Pancreas (tissue), 10 donors: ENCODE measurements around the gene ZNF513. TPM values are rescaled to one million over a fixed set of nuclear protein-coding genes. Genes with fewer than 3 reads are reported as not detected.

Source experiments
- ATAC-seq, 4 donors: fragments of 200-7000 bp; cut with Tn5 transposase; one replicate each; pipeline versions ENCODE4 v1.8.0 to v1.9.1; 2020; ENCODE audit warnings: mild to moderate bottlenecking in 4 of 4, moderate library complexity in 4 of 4
- DNase-seq, 6 donors: peaks; one replicate each; pipeline ENCODE4 v3.0.0-alpha.2; 2020
- FAIRE-seq: peaks from 2 replicates; lab custom pipeline; 2012; peaks lifted over from hg19 to GRCh38; lab: Jason Lieb, UNC
- H3K27ac ChIP-seq, 4 donors: fragments of 200-600 bp; sonication (generic); 1 replicate in 3 of 4; 2 replicates in 1 of 4; pipeline versions ENCODE4 v1.5.0 to v1.8.0; 2020
- H3K27me3 ChIP-seq, 4 donors: fragments of 200-600 bp; one replicate each; pipeline ENCODE4 v1.8.0; 2021
- H3K36me3 ChIP-seq, 3 donors: fragments of 200-600 bp; sonication (generic) in 1 of 3; one replicate each; pipeline versions ENCODE4 v1.5.0 to v1.8.0; 2020 to 2021
- H3K4me1 ChIP-seq, 3 donors: fragments of 200-600 bp; one replicate each; pipeline ENCODE4 v1.8.0; 2021
- H3K4me3 ChIP-seq, 4 donors: fragments of 200-600 bp; sonication (generic) in 2 of 4; one replicate each; pipeline versions ENCODE4 v1.5.0 to v1.8.0; 2020 to 2021
- H3K9me3 ChIP-seq, 4 donors: fragments of 200-600 bp; one replicate each; pipeline ENCODE4 v1.8.0; 2021
- CTCF ChIP-seq, 4 donors: fragments of 200-600 bp; sonication (generic) in 3 of 4; IDR thresholded peaks; one replicate each; pipeline versions ENCODE4 v1.5.0 to v1.8.0; 2021; ENCODE audit warnings: antibody characterized with exemption in 4 of 4
- WGBS, 2 donors: extraction: QIAGEN DNeasy Blood & Tissue Kit; methylation state at CpG; one replicate each; pipeline ENCODE4 v1.1.7; 2013; 5-methylcytosine and 5-hydroxymethylcytosine counted together
- intact Hi-C, 3 donors: fragments of 100-400 bp; cut with DNase I; formaldehyde crosslinking; loops; one replicate each; pipeline versions ENCODE4 v1.11.1 to v1.14.2; 2022
- polyA plus RNA-seq, 2 donors: library from polyadenylated mRNA; stranded (reverse); fragments of 200-250 nt; gene quantifications; one replicate each; pipeline ENCODE4 v1.2.3, GENCODE V29; 2013
- total RNA-seq, 6 donors: library from RNA; stranded (reverse); fragmentation: NEBNext Ultra II Directional in 4 of 6; extraction: Animal tissue kit (Norgen Biotek cat#: 25700) in 4 of 6; gene quantifications; one replicate each; pipeline versions ENCODE4 v1.2.1 to v1.2.4, GENCODE V29; 2021 to 2023
- donor health status: healthy with polysubstance abuse.
- donor health status: DM: no; HTN: no; CAD: no; lungs with moderate emphysema.
- donor health status: DM: no; HTN: no; CAD: no.
- donor health status: control.
- donor health status: control.
- donor health status: Bipolar disorder and iron deficiency.
- donor health status: DM: yes; HTN: yes; CAD: no.
- donor health status: DM: no; HTN: no; CAD: no.
- donor health status: DM: no; HTN: no; CAD: no.
- donor health status: DM: yes; HTN: yes; CAD: no.

The ZNF513 gene
- total and polyA plus RNA-seq, 8 donors, result 3.7 to 34.4 (median 8.0) TPM

- peaks cover 0 to 52% (median 36%) of the 10 kb centered on the region in 3 donors for H3K36me3 ChIP-seq
- H3K9me3 ChIP-seq, result no peaks in the 10 kb centered on the region
- WGBS, 2 donors, result 83 to 85% methylated on average over 18 of the region's 18 CpGs
- H3K4me1 ChIP-seq, result peaks cover 5 to 14% (median 5%) of the 10 kb centered on the region in 3 donors
- no peaks in the 10 kb centered on the region for H3K27me3 ChIP-seq
- FAIRE-seq (no peak), ATAC-seq (no peak), DNase-seq (no peak)
- H3K4me3 ChIP-seq, result no peak overlapping the region
- intact Hi-C loops, result no loop called here
- H3K27ac ChIP-seq, result no peak overlapping the region
- TF ChIP-seq CTCF (IDR thresholded peaks at IDR 0.05), result no peak
Observed at GRCh38 chr2:27377618-27378095, 2.9 kb downstream of the ZNF513 start.

DNA sequence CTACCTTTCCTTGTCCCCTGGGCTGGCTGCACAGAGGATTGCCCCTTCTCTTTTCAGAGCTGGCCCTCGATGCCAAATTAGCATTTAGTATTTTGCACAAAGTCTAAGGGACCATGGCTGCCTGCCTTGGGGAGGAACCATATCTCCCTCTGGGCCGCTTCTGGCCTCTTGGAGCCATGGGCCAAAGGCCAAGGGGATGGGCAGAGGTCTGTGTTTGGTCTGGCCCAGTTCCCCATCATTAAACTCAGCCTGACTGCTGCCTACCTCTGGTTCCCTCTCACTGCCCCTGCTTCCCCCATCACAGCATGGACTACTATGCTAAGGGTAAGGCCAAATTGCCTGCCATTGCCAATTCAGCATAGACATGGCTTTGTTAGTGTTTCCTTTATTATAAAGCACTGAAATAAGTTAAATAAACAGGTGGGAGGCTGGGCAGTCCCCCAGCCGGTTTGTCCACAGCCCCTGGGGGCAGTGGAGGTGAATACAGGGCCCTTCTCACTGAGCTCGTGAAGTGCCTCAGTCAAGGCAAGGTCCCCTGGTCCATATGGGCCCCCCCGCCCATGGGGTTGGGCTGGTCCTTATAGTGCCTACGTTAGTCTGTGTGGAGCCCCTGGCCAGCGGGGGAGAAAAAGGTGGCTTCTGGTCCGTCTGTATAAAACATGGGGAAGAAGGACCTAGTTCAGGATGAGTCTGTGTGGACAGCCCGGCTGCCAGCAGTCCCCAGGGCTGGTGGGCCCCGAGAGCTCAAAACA, 3.5 kb downstream of the ZNF513 start:
- intact Hi-C loops, result no loop called here
- H3K27ac ChIP-seq, result no peak overlapping the region
- no peaks in the 10 kb centered on the region for H3K27me3 ChIP-seq
- no peak for DNase-seq
- ATAC-seq, result no peak
- TF ChIP-seq CTCF (IDR thresholded peaks at IDR 0.05), result no peak
- H3K4me3 ChIP-seq, result no peak overlapping the region
- peaks cover 0 to 46% (median 36%) of the 10 kb centered on the region in 3 donors for H3K36me3 ChIP-seq
- FAIRE-seq, result no peak
- peaks cover 7 to 19% (median 11%) of the 10 kb centered on the region in 3 donors for H3K4me1 ChIP-seq
- H3K9me3 ChIP-seq, result no peaks in the 10 kb centered on the region
- 67 to 72% methylated on average over 10 of the region's 10 CpGs for WGBS, 2 donors

DNA sequence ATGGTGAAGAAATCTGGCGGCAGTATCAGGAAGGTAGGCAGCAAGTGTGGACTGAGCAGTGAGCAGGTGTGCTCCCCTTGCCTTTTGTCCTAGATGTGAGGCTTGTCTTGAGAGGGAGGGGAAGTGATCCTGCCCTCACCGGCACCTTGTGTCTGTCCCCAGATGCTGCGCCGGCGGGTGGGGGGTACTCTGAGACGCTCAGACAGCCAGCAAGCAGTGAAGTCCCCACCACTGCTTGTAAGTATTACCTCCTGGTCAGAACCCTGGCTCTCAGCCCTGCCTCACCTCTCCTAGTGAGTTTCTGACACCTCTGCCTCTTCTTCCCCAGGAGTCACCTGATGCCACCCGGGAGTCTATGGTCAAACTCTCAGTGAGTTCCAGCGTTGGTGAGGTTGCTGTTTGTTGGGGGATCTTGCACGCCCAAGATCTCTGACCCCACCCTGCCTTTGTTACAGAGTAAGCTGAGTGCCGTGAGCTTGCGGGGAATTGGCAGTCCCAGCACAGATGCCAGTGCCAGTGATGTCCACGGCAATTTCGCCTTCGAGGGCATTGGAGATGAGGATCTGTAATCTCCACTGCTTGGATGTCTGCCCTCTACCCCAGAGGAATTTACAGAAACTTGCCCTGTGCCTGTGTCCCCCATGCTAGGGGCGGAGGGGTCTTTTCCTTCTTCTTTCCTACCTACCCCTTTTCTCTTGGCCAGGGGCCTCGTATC, 4.2 kb downstream of the ZNF513 start:
- Histone ChIP-seq H3K27ac (no peak overlapping the region), H3K4me1 (peaks cover 12 to 25% (median 16%) of the 10 kb centered on the region in 3 donors), H3K9me3 (no peaks in the 10 kb centered on the region), H3K4me3 (no peak overlapping the region), H3K27me3 (no peaks in the 10 kb centered on the region), H3K36me3 (peaks cover 0 to 46% (median 36%) of the 10 kb centered on the region in 3 donors)
- ATAC-seq (no peak), FAIRE-seq (no peak), DNase-seq (no peak)
- WGBS, 2 donors, result 84 to 88% methylated on average over 16 of the region's 16 CpGs
- intact Hi-C loops, result no loop called here
- TF ChIP-seq CTCF (IDR thresholded peaks at IDR 0.05), result no peak

DNA sequence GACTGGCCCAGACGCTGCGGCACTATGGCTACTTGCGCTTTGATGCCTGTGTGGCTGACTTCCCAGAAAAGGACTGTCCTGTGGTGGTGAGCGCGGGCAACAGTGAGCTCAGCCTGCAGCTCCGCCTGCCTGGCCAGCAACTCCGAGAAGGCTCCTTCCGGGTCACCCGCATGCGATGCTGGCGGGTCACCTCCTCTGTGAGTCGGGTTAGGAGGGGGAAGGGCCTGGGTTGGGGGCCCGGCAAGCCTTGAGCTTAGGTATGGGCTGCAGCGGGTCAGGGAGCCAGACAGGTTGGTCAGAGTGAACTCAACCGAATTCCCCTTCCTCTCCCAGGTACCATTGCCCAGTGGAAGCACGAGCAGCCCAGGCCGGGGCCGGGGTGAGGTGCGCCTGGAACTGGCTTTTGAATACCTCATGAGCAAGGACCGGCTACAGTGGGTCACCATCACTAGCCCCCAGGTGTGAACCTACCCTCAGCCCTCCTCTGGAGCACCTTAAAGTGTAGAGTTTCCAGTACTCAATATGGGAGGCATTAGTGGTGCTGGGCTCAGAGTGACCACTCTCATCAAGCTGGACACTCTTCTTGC, 4.9 kb downstream of the ZNF513 start:
- no peak for TF ChIP-seq CTCF (IDR thresholded peaks at IDR 0.05)
- Histone ChIP-seq H3K27me3 (no peaks in the 10 kb centered on the region), H3K4me3 (no peak overlapping the region), H3K9me3 (no peaks in the 10 kb centered on the region), H3K27ac (no peak overlapping the region), H3K4me1 (peaks cover 12 to 22% (median 16%) of the 10 kb centered on the region in 3 donors), H3K36me3 (peaks cover 0 to 46% (median 36%) of the 10 kb centered on the region in 3 donors)
- ATAC-seq, result no peak
- FAIRE-seq, result no peak
- 91 to 94% methylated on average over 20 of the region's 20 CpGs for WGBS, 2 donors
- intact Hi-C loops, result no loop called here
- DNase-seq, result peak in 2 of 6 donors; percentile 40 to 71
